IPS-15b (cell line): ENCODE data around the gene ZFP36.
"Not testable (repeated sequence)": the region's sequence is repeated elsewhere in the genome, so short reads cannot be mapped to it uniquely, and the experiment has no call there.

Experiments used
- H3K27me3 ChIP-seq: one replicate; pipeline ENCODE4 v1.6.1; 2013; ENCODE audit warnings: low read length; ENCODE audit not compliant: control insufficient read depth, insufficient read depth
- H3K36me3 ChIP-seq: one replicate; pipeline ENCODE4 v1.6.1; 2013; ENCODE audit warnings: low read length; ENCODE audit not compliant: control insufficient read depth, insufficient read depth
- H3K4me1 ChIP-seq: one replicate; pipeline ENCODE4 v1.6.1; 2013; ENCODE audit warnings: mild to moderate bottlenecking, low read length; ENCODE audit not compliant: control insufficient read depth, insufficient read depth
- H3K4me3 ChIP-seq: one replicate; pipeline ENCODE4 v1.5.1; 2013; ENCODE audit warnings: low read depth, low read length
- H3K9ac ChIP-seq: one replicate; pipeline ENCODE4 v1.6.1; 2013; ENCODE audit warnings: low read depth, mild to moderate bottlenecking, low read length
- H3K9me3 ChIP-seq: one replicate; pipeline ENCODE4 v1.6.1; 2013; ENCODE audit warnings: mild to moderate bottlenecking, low read length; ENCODE audit not compliant: control insufficient read depth, insufficient read depth

Gene ZFP36

DNA sequence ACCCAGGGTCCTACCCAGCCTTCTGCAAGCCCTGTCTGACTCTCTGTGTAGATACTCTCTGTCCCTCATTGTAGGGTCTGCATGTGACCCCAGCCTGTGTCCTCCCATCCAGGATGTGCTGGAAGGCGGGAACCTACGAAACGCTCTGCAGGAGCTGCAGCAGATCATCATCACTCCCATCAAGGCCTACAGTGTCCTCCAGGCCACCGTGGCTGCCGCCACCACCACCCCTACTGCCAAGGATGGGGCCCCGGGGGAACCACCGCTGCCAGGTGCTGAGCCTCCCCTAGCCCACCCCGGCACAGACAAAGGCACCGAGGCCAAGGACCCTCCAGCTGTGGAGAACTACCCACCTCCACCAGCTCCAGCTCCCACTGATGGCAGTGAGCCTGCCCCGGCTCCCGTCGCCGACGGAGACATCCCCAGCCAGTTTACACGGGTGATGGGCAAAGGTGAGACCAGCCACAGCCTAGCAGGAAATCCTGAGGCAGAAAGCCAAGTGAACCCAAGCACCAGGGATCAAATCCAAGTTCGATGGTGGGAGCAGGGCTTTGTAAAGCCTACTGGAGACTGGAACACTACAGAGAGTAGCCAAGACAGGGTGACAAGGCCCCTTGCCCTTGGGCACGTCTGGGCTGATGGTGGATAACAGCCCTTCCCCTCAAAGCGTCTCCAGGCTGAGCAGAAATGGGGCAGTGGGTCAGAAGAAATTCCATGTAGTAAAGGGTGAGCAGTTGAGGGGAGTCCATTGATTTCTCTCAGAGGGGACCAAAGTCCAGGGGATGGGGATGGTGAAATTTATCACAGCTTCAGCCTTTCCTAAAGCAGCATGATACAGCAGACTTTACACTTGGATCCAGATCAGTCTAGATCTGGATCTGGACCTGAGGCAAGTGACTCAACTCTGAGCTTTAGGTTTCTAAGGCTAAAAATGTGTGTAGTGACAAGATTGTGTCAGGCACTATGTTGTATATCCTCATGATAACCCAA, 29.0 kb upstream of the ZFP36 start:
- Histone ChIP-seq H3K36me3 (peaks cover 72% of the 10 kb centered on the region), H3K4me1 (no peaks in the 10 kb centered on the region), H3K27me3 (no peaks in the 10 kb centered on the region), H3K9me3 (no peaks in the 10 kb centered on the region), H3K4me3 (no peak overlapping the region), H3K9ac (no peak overlapping the region)

DNA sequence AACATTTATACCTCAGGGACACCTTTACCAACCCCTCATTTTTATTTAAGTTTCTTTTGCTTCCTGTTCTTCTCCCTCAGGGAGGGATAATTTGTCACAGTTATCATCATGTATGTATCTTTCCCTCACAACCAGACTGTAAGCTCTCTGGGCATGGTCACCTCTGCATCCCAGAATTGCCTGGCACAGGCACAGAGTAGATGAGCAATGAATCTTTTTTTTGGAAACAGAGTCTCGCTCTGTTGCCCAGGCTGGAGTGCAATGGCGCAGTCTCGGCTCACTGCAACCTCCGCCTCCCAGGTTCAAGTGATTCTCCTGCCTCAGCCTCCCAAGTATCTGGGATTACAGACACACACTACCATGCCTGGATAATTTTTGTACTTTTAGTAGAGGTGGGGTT, 27.3 kb upstream of the ZFP36 start:
- not testable (repeated sequence) for H3K4me3 ChIP-seq, H3K9ac ChIP-seq, H3K4me1 ChIP-seq, H3K9me3 ChIP-seq, H3K27me3 ChIP-seq
- H3K36me3 ChIP-seq, result peaks cover 70% of the 10 kb centered on the region

DNA sequence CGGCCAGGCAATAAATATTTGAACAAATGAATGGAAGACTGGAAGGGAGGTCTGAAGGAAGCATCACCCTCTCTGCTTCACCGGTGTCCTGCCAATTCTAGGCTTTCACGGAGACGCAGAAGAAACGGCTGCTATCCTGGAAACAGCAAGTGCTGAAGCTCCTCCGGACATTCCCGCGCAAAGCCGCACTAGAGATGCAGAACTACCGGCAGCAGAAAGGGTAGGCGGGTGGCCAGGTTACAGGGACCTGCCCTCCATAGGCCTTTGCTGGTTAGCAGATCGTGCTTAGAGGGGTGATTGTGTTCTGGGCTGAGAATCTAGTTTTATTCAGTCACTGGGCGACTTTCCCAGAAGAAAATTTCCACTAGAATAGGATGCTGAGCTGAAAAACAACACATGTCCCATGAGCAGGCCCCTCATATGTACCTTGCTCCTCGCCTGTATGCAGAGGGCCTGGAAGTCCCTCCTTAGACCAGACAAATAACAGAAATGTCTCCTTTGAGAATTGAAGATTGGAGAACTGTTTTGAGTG, 26.7 kb upstream of the ZFP36 start:
- H3K36me3 ChIP-seq, result peaks cover 69% of the 10 kb centered on the region
- H3K4me3 ChIP-seq, result no peak overlapping the region
- no peaks in the 10 kb centered on the region for H3K4me1 ChIP-seq
- no peaks in the 10 kb centered on the region for H3K9me3 ChIP-seq
- no peak overlapping the region for H3K9ac ChIP-seq
- no peaks in the 10 kb centered on the region for H3K27me3 ChIP-seq

DNA sequence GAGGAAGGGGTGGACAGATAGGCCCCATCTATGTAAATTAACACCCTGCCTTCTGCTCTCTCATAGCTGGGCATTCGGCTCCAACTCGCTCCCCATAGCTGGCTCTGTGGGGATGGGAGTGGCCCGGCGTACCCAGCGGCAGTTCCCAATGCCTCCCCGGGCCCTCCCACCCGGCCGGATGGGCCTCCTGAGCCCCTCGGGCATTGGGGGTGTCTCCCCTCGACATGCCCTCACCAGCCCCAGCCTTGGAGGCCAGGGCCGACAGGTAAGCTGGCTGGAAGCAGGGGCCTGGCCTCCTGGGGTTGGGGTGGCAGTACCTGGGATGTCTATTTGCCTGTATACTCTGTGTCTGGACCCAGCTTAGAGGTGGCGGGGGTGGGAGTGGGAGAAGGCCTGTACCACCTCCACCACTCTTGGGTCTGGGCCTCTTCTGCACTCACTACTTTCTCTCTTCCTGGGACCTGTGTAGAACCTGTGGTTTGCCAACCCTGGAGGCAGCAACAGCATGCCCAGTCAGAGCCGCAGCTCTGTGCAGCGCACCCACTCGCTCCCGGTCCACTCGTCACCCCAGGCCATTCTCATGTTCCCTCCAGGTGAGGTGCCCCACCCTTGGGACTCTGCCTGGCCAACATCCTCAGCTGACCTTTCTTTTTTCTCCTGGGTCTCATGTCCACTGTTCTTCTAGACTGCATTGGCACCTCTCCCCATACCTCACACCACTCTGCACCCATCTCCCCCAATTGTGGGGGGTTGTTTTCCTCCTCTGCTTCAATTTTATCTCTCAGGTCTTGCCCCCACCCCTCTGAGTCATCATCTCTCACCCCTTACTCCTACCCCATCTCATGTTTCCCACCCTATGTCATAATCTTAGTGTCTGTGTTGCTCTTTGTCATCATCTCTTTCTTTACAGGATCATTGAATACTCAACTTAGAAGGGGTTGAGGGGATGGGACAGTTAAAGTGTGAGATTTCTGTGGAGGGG, 25.8 kb upstream of the ZFP36 start:
- Histone ChIP-seq H3K9me3 (no peaks in the 10 kb centered on the region), H3K4me3 (no peak overlapping the region), H3K36me3 (peaks cover 63% of the 10 kb centered on the region), H3K27me3 (no peaks in the 10 kb centered on the region), H3K9ac (no peak overlapping the region), H3K4me1 (no peaks in the 10 kb centered on the region)

DNA sequence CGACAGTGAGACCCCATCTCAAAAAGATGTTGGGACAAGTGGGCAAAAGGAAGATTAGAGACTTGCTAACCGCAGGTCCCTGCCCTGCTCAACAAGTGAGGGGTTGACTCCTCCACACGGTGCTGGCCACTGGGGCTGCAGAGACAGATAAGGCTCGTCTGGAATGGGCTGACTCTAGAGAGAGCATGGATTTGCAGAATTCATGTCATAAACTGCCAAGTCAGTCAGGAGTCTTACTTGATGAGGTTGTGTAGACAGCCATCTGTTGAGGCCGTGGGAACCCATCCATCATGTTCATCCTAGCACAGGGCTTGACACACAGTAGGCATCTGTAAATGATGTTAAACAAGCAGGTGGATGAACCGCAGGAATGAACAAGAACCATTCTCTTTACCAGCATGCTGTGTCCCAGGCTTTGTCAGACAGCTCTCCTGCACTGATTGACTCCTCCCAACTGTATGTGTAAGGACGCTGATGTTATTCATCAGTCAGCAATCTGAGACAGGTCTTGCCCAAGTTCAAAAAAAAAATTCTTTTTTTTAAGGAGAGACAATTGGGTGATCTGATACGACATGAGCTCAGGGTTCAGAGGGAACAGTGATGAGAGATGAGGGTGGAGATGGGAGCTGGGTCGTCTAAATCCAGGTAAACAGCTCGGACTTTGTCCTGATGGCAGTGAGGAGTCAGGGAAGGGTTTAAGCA, 24.6 kb upstream of the ZFP36 start:
- Histone ChIP-seq H3K4me3 (no peak overlapping the region), H3K9ac (no peak overlapping the region), H3K4me1 (no peaks in the 10 kb centered on the region), H3K27me3 (no peaks in the 10 kb centered on the region), H3K9me3 (no peaks in the 10 kb centered on the region), H3K36me3 (peaks cover 60% of the 10 kb centered on the region)

DNA sequence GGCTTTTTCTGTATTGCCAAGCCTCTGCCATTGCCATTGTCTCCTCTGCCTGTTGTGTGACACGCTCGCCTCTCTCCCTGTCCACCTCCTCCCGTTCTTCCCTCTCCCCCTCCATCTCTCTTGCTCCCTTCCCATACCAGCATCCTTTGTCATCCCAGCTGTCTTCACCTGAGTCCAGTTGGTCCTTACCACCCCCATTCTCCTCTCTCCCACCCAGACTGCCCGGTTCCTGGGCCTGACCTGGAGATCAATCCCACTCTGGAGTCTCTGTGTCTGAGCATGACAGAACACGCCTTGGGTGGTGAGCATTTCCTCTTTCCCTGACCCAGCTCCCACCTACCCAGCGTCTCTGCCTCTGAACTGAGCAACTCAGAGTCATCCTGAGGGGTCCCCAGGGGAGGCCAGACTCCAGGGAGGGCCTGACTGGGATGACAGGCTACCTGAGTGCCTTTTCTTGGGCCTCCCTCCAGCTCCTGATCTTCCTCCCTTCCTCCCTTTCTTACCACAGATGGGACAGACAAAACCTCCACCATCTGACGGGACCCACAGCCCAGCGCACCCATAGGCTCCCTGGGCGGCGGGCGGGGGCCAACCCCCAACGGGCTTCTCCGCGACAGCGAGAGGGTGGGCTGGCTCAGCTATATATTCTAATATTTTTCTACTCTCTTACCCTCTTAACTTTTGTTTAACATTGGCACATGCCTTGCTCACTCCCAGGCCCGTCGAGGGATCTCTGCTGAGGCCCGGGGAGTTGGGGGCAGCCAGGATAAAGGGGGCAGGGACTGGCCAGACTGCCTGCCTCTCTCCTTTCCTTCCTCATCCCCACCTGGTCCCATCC, 23.4 kb upstream of the ZFP36 start:
- H3K4me1 ChIP-seq, result no peaks in the 10 kb centered on the region
- no peaks in the 10 kb centered on the region for H3K27me3 ChIP-seq
- H3K4me3 ChIP-seq, result no peak overlapping the region
- no peaks in the 10 kb centered on the region for H3K9me3 ChIP-seq
- no peak overlapping the region for H3K9ac ChIP-seq
- peaks cover 52% of the 10 kb centered on the region for H3K36me3 ChIP-seq

DNA sequence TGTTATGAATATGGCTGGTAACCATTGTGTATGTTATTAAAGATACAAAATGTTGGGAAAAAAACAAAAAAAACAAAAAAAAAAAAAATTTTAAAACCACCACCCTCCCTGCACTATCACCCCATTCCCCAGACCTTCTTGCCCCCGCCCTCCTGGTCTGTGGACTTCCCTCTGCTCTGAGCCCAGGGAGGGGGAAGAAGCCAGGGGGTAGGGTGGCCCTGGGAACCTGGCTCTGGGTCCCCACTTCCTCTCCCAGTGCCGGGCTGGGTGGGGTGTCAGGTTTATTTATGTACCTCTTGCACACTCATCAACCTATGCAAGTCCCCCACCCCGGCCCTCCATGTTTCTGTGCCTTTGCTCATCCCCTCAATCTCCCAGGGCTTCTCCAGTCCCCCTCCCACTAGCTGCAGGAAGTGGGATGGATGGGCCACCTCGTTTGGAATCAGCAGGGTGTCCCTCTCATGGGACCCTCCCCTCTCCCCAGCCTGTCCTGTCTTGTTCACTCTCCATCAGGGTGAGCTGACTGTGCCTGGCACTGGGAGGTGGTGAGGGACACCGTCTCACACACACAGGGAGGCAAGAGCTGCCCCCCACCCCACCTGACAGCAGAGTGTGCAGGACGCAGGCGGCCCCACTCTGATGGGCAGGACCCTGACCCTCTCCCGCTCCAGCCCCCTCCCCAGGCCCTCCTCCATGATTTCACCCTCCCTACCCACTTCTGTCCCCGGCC, 21.6 kb upstream of the ZFP36 start:
- H3K36me3 ChIP-seq, result peaks cover 52% of the 10 kb centered on the region
- H3K9me3 ChIP-seq, result no peaks in the 10 kb centered on the region
- H3K4me3 ChIP-seq, result no peak overlapping the region
- H3K9ac ChIP-seq, result no peak overlapping the region
- peaks cover 2% of the 10 kb centered on the region for H3K4me1 ChIP-seq
- no peaks in the 10 kb centered on the region for H3K27me3 ChIP-seq

DNA sequence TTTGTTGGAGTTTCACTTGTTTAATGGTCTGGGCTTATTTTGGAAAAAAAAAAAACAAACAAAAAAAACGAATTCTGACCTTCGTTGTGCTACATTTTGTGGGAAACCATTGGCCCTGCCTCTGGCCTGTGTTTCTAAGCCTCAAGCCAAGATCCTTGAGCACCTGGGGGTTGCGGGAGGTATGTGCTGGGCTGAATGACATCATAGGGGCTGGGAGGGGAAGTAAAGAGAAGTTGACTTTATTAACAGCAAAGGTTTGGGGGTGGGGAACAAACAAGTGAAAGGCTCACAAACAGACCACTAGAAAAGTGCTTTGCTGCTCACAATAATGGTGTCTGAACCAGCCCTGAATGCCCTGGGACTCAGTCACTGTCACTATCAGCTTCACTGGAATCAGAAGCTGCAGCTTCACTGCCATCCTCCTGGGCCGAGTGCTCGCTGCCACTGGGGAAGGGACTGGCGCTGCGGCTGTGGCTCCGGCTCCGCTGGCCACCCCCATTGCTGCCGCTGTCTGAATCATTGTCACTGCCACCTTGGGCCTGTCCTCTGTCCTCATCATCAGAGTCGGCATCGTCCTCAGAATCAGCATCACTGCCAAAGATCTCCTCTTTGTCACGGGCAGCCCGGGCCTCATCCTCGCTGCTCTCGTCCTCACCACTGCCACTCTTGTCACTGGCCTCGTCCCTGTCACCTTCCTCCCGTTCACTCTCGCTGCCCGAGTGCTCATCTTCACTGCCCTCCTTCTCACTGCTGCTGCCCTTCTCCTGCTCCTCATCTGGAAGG, 20.8 kb upstream of the ZFP36 start:
- Histone ChIP-seq H3K9ac (no peak overlapping the region), H3K27me3 (no peaks in the 10 kb centered on the region), H3K4me1 (peaks cover 2% of the 10 kb centered on the region), H3K9me3 (no peaks in the 10 kb centered on the region), H3K4me3 (no peak overlapping the region), H3K36me3 (peaks cover 43% of the 10 kb centered on the region)

DNA sequence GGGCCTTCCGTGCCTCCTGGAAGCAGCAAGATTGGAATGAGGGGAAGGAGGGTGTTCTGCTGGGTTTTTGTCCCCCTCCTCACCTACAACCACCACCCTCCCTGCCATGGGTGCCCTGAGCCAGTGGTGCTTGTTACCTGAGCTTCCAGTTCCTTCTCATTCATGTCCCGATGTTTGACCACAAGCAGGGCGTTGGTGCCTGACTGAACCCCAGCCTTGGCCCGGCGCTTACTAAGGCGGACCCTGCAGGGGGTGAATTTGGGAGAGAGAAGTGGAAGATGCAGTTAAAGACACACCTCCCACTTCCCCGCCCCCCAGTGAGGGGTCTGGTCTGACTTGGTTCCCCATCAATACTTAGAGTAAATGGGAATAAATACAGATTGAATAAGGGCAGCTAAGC, 20.1 kb upstream of the ZFP36 start:
- Histone ChIP-seq H3K36me3 (peaks cover 36% of the 10 kb centered on the region), H3K9me3 (no peaks in the 10 kb centered on the region), H3K4me1 (peaks cover 2% of the 10 kb centered on the region), H3K9ac (no peak overlapping the region), H3K27me3 (no peaks in the 10 kb centered on the region), H3K4me3 (no peak overlapping the region)

DNA sequence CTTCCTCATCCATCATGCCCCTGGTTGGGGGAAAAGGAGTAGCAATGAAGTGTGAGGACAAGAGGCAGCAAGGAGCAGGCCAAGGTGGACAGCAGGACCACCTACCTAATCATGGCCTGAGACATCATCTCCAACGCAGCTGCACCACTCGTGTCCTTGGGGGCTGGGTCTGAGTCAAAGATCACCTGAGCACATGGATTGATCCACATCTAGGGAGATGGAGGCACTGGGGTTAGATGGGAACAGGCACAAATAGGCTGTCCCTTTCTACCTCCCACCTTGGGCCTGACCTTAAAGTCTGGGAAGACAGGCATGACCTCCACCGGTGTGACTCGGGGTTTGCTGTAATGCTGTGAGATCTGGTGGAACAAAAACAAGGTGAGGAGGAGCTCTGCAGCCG, 18.0 kb upstream of the ZFP36 start:
- H3K4me1 ChIP-seq, result peaks cover 2% of the 10 kb centered on the region
- no peaks in the 10 kb centered on the region for H3K27me3 ChIP-seq
- no peak overlapping the region for H3K4me3 ChIP-seq
- peaks cover 25% of the 10 kb centered on the region for H3K36me3 ChIP-seq
- no peaks in the 10 kb centered on the region for H3K9me3 ChIP-seq
- no peak overlapping the region for H3K9ac ChIP-seq
